Fibroblast of villous mesenchyme (primary cell): ENCODE results near the gene ABCC1. TPM values are rescaled to one million over a fixed set of nuclear protein-coding genes. Genes with fewer than 3 reads are reported as not detected.

Experiments used
- DNase-seq: peaks from one replicate; pipeline ENCODE4 v3.0.0-alpha.2; 2010; ENCODE audit warnings: low read depth
- H3K4me3 ChIP-seq: 2 replicates; pipeline ENCODE4 v1.5.1; 2011; ENCODE audit warnings: low read depth, mild to moderate bottlenecking, low read length
- CTCF ChIP-seq: IDR thresholded peaks from 2 replicates; pipeline ENCODE4 v1.5.1; 2012; ENCODE audit warnings: low read depth, mild to moderate bottlenecking, low read length; ENCODE audit not compliant: insufficient read depth
- total RNA-seq: library from RNA; depleted of rRNA; stranded (reverse); fragments of >200 nt; gene quantifications from 2 replicates; pipeline ENCODE4 v1.2.3, GENCODE V29; 2012

The ABCC1 gene
- total RNA-seq, 1 donor: 34.1 TPM

- no peak overlapping the region for H3K4me3 ChIP-seq
- TF ChIP-seq CTCF: no peak
- no peak for DNase-seq
Observed at GRCh38 chr16:16003719-16004313, 54.4 kb downstream of the ABCC1 start.

GRCh38 chr16:16004314-16004749 is 54.9 kb downstream of the ABCC1 start:
- no peak for TF ChIP-seq CTCF
- peak; percentile 87 for DNase-seq
- no peak overlapping the region for H3K4me3 ChIP-seq

GRCh38 chr16:16005721-16006120 is 56.3 kb downstream of the ABCC1 start:
- DNase-seq: no peak
- no peak for TF ChIP-seq CTCF

GRCh38 chr16:16006650-16007049 is 57.2 kb downstream of the ABCC1 start:
- DNase-seq: no peak
- TF ChIP-seq CTCF: no peak
- H3K4me3 ChIP-seq: no peak overlapping the region

More at GRCh38 chr16:16005721-16006120, 56.3 kb downstream of the ABCC1 start:
- H3K4me3 ChIP-seq: no peak overlapping the region

- no peak for DNase-seq
- no peak overlapping the region for H3K4me3 ChIP-seq
- TF ChIP-seq CTCF: no peak
Observed at GRCh38 chr16:16007743-16008111, 58.3 kb downstream of the ABCC1 start.

GRCh38 chr16:16008666-16009065 is 59.2 kb downstream of the ABCC1 start:
- no peak overlapping the region for H3K4me3 ChIP-seq
- no peak for DNase-seq
- no peak for TF ChIP-seq CTCF

- no peak for TF ChIP-seq CTCF
- no peak overlapping the region for H3K4me3 ChIP-seq
- no peak for DNase-seq
Observed at GRCh38 chr16:16009401-16009800, 60.0 kb downstream of the ABCC1 start.
